NT2/D1 (cell line): ENCODE results near the gene DNAI1.
"Not testable (repeated sequence)": the region's sequence is repeated elsewhere in the genome, so short reads cannot be mapped to it uniquely, and the experiment has no call there.

Experiments
- DNase-seq: peaks from one replicate; pipeline ENCODE4 v3.0.0-alpha.2; 2011; ENCODE audit warnings: low read depth, low spot score
- H3K27me3 ChIP-seq: 2 replicates; pipeline ENCODE4 v1.6.0; 2011; ENCODE audit warnings: mild to moderate bottlenecking; ENCODE audit not compliant: insufficient read length, insufficient read depth
- H3K36me3 ChIP-seq: 2 replicates; pipeline ENCODE4 v1.6.1; 2011; ENCODE audit warnings: mild to moderate bottlenecking, low read length, mixed read lengths; ENCODE audit not compliant: insufficient read depth, insufficient read length
- H3K4me1 ChIP-seq: 2 replicates; pipeline ENCODE4 v1.5.1; 2011; ENCODE audit not compliant: insufficient read depth, insufficient read length
- H3K4me3 ChIP-seq: 2 replicates; pipeline ENCODE4 v1.5.1; 2011; ENCODE audit warnings: low read depth; ENCODE audit not compliant: insufficient read length
- H3K9ac ChIP-seq: 2 replicates; pipeline ENCODE4 v1.6.0; 2011; ENCODE audit warnings: low read depth; ENCODE audit not compliant: insufficient read length
- H3K9me3 ChIP-seq: 2 replicates; pipeline ENCODE4 v1.5.1; 2011; ENCODE audit warnings: mild to moderate bottlenecking, low read length; ENCODE audit not compliant: insufficient read depth
- SUZ12 ChIP-seq: IDR thresholded peaks from 2 replicates; pipeline ENCODE4 v1.6.1; 2011; ENCODE audit not compliant: insufficient read length, insufficient read depth; ENCODE audit errors: extremely low read depth
- YY1 ChIP-seq: IDR thresholded peaks from 2 replicates; pipeline ENCODE4 v1.6.1; 2011; ENCODE audit not compliant: insufficient read length, insufficient read depth
- ZNF274 ChIP-seq: IDR thresholded peaks from 2 replicates; pipeline ENCODE4 v1.6.1; 2011; ENCODE audit warnings: mild to moderate bottlenecking, low read depth, low read length

The DNAI1 gene

GRCh38 chr9:34524349-34524748 is 65.7 kb downstream of the DNAI1 start:
- TF ChIP-seq SUZ12: no peak
- no peak for TF ChIP-seq ZNF274
- TF ChIP-seq YY1: no peak
- Histone ChIP-seq H3K9ac (no peak overlapping the region), H3K4me1 (peaks cover 4% of the 10 kb centered on the region), H3K9me3 (no peaks in the 10 kb centered on the region), H3K4me3 (no peak overlapping the region), H3K27me3 (peaks cover 31% of the 10 kb centered on the region), H3K36me3 (no peaks in the 10 kb centered on the region)
- DNase-seq: no peak

- no peak overlapping the region for H3K9ac ChIP-seq
- no peaks in the 10 kb centered on the region for H3K9me3 ChIP-seq
- no peak for TF ChIP-seq SUZ12
- TF ChIP-seq ZNF274: no peak
- no peak for TF ChIP-seq YY1
- H3K4me3 ChIP-seq: no peak overlapping the region
- H3K27me3 ChIP-seq: peaks cover 31% of the 10 kb centered on the region
- DNase-seq: no peak
- H3K36me3 ChIP-seq: no peaks in the 10 kb centered on the region
- H3K4me1 ChIP-seq: peaks cover 4% of the 10 kb centered on the region
Measured at GRCh38 chr9:34526026-34526425, 67.4 kb downstream of the DNAI1 start.

GRCh38 chr9:34532041-34532440 is 73.4 kb downstream of the DNAI1 start:
- H3K4me1 ChIP-seq, H3K9ac ChIP-seq, H3K4me3 ChIP-seq, H3K36me3 ChIP-seq, DNase-seq, H3K27me3 ChIP-seq: not testable (repeated sequence)
- H3K9me3 ChIP-seq: peaks cover 29% of the 10 kb centered on the region; the same call in 1 of the 2 replicates

GRCh38 chr9:34536685-34537084 is 78.1 kb downstream of the DNAI1 start:
- no peak for DNase-seq
- H3K9ac ChIP-seq: no peak overlapping the region
- H3K4me1 ChIP-seq: peaks cover 6% of the 10 kb centered on the region
- H3K36me3 ChIP-seq: no peaks in the 10 kb centered on the region
- TF ChIP-seq YY1 (no peak), SUZ12 (no peak), ZNF274 (no peak)
- H3K9me3 ChIP-seq: peaks cover 27% of the 10 kb centered on the region; the same call in 1 of the 2 replicates
- H3K4me3 ChIP-seq: no peak overlapping the region
- no peaks in the 10 kb centered on the region for H3K27me3 ChIP-seq

GRCh38 chr9:34540827-34541226 is 82.2 kb downstream of the DNAI1 start:
- Histone ChIP-seq H3K4me3 (no peak overlapping the region), H3K36me3 (no peaks in the 10 kb centered on the region), H3K9ac (no peak overlapping the region), H3K4me1 (peaks cover 6% of the 10 kb centered on the region), H3K27me3 (no peaks in the 10 kb centered on the region), H3K9me3 (no peaks in the 10 kb centered on the region)
- no peak for DNase-seq
- TF ChIP-seq YY1: no peak
- no peak for TF ChIP-seq SUZ12
- TF ChIP-seq ZNF274: no peak

- H3K9ac ChIP-seq: no peak overlapping the region
- TF ChIP-seq ZNF274 (no peak), YY1 (no peak), SUZ12 (no peak)
- no peak overlapping the region for H3K4me3 ChIP-seq
- no peaks in the 10 kb centered on the region for H3K27me3 ChIP-seq
- peaks cover 9% of the 10 kb centered on the region for H3K4me1 ChIP-seq
- H3K36me3 ChIP-seq: no peaks in the 10 kb centered on the region
- DNase-seq: no peak
- no peaks in the 10 kb centered on the region for H3K9me3 ChIP-seq
Measured at GRCh38 chr9:34541540-34541939, 82.9 kb downstream of the DNAI1 start.

- H3K4me1 ChIP-seq: peaks cover 14% of the 10 kb centered on the region
- no peak overlapping the region for H3K4me3 ChIP-seq
- H3K9ac ChIP-seq: no peak overlapping the region
- H3K27me3 ChIP-seq: no peaks in the 10 kb centered on the region
- H3K9me3 ChIP-seq: no peaks in the 10 kb centered on the region
- no peak for DNase-seq
- H3K36me3 ChIP-seq: no peaks in the 10 kb centered on the region
- TF ChIP-seq ZNF274 (no peak), YY1 (no peak), SUZ12 (no peak)
Measured at GRCh38 chr9:34544035-34544434, 85.4 kb downstream of the DNAI1 start.

- peaks cover 14% of the 10 kb centered on the region for H3K4me1 ChIP-seq
- H3K9me3 ChIP-seq: no peaks in the 10 kb centered on the region
- TF ChIP-seq SUZ12: no peak
- no peak for TF ChIP-seq ZNF274
- no peaks in the 10 kb centered on the region for H3K27me3 ChIP-seq
- DNase-seq: no peak
- H3K9ac ChIP-seq: no peak overlapping the region
- no peaks in the 10 kb centered on the region for H3K36me3 ChIP-seq
- no peak overlapping the region for H3K4me3 ChIP-seq
Measured at GRCh38 chr9:34545497-34545896, 86.9 kb downstream of the DNAI1 start.
